WTC11 (cell line): ENCODE data around the gene TNFRSF13B.

Source experiments
- NR3C1 ChIP-seq: sonication (generic); formaldehyde crosslinking; conservative IDR thresholded peaks from 2 replicates; pipeline ENCODE4 v1.8.1; 2023; ENCODE audit warnings: low read depth, mild to moderate bottlenecking, missing genetic modification reagents
- TF ChIP-seq, protein P1 (sequence below): sonication (generic); formaldehyde crosslinking; conservative IDR thresholded peaks from 2 replicates; pipeline ENCODE4 v1.8.1; 2023; ENCODE audit warnings: mild to moderate bottlenecking, low read depth, missing genetic modification reagents, moderate library complexity
- TF ChIP-seq, protein P2 (sequence below): sonication (generic); formaldehyde crosslinking; IDR thresholded peaks from 2 replicates; pipeline ENCODE4 v1.8.1; 2022; ENCODE audit warnings: low read depth, mild to moderate bottlenecking, moderate library complexity, missing genetic modification reagents, borderline replicate concordance
- TF ChIP-seq, protein P3 (sequence below): fragments of 200-600 bp; IDR thresholded peaks from 2 replicates; pipeline ENCODE4 v1.8.0; 2022; ENCODE audit warnings: antibody characterized with exemption

DNA sequence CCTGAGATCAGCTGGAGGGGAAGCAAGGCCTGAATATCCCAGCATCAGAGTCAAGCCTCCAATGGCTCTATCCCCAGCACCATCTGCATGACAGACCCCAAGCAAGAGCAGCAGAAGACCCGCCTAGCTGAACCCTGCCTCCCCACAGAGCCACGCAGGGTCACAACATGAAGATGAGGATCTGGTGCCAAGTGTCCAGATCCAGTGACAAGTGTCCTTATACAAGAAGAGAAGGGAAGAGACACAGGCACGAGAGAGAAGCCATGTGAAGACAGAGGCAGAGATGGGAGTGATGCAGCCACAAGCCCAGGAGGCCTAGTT is 28.9 kb downstream of the TNFRSF13B start:
- TF ChIP-seq, protein P1, sequence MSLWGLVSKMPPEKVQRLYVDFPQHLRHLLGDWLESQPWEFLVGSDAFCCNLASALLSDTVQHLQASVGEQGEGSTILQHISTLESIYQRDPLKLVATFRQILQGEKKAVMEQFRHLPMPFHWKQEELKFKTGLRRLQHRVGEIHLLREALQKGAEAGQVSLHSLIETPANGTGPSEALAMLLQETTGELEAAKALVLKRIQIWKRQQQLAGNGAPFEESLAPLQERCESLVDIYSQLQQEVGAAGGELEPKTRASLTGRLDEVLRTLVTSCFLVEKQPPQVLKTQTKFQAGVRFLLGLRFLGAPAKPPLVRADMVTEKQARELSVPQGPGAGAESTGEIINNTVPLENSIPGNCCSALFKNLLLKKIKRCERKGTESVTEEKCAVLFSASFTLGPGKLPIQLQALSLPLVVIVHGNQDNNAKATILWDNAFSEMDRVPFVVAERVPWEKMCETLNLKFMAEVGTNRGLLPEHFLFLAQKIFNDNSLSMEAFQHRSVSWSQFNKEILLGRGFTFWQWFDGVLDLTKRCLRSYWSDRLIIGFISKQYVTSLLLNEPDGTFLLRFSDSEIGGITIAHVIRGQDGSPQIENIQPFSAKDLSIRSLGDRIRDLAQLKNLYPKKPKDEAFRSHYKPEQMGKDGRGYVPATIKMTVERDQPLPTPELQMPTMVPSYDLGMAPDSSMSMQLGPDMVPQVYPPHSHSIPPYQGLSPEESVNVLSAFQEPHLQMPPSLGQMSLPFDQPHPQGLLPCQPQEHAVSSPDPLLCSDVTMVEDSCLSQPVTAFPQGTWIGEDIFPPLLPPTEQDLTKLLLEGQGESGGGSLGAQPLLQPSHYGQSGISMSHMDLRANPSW, result no peak
- TF ChIP-seq, protein P2, sequence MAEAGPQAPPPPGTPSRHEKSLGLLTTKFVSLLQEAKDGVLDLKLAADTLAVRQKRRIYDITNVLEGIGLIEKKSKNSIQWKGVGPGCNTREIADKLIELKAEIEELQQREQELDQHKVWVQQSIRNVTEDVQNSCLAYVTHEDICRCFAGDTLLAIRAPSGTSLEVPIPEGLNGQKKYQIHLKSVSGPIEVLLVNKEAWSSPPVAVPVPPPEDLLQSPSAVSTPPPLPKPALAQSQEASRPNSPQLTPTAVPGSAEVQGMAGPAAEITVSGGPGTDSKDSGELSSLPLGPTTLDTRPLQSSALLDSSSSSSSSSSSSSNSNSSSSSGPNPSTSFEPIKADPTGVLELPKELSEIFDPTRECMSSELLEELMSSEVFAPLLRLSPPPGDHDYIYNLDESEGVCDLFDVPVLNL (CRISPR knock-in tag), result no peak
- TF ChIP-seq, protein P3, sequence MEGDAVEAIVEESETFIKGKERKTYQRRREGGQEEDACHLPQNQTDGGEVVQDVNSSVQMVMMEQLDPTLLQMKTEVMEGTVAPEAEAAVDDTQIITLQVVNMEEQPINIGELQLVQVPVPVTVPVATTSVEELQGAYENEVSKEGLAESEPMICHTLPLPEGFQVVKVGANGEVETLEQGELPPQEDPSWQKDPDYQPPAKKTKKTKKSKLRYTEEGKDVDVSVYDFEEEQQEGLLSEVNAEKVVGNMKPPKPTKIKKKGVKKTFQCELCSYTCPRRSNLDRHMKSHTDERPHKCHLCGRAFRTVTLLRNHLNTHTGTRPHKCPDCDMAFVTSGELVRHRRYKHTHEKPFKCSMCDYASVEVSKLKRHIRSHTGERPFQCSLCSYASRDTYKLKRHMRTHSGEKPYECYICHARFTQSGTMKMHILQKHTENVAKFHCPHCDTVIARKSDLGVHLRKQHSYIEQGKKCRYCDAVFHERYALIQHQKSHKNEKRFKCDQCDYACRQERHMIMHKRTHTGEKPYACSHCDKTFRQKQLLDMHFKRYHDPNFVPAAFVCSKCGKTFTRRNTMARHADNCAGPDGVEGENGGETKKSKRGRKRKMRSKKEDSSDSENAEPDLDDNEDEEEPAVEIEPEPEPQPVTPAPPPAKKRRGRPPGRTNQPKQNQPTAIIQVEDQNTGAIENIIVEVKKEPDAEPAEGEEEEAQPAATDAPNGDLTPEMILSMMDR, result no peak
- TF ChIP-seq NR3C1, result no peak
